G401 (cell line): Measurements from ENCODE around the gene FANCL. TPM values are rescaled to one million over a fixed set of nuclear protein-coding genes. Genes with fewer than 3 reads are reported as not detected.
"Not testable (repeated sequence)": the region's sequence is repeated elsewhere in the genome, so short reads cannot be mapped to it uniquely, and the experiment has no call there.

ENCODE experiments used
- DNase-seq: peaks from one replicate; pipeline ENCODE4 v3.0.0-alpha.2; 2015; ENCODE audit warnings: low spot score
- in situ Hi-C: cut with HindIII; loops from 2 replicates; pipeline ENCODE4 v1.10.0; 2016; ENCODE audit warnings: low sequenced_read_pairs, mixed read lengths
- total RNA-seq: library from RNA; depleted of rRNA; stranded (reverse); fragments of >200 nt; shearing (Covaris generic); gene quantifications from 2 replicates; pipeline ENCODE4 v1.2.3, GENCODE V29; 2014

The FANCL gene
- total RNA-seq, 1 experiment from 2014 or later, result 40.5 TPM

GRCh38 chr2:58210951-58211568 is 30.1 kb downstream of the FANCL start:
- in situ Hi-C loops, DNase-seq: not testable (repeated sequence)

GRCh38 chr2:58207189-58207588 is 33.9 kb downstream of the FANCL start:
- no peak for DNase-seq
- in situ Hi-C loops, result no loop called here

DNA sequence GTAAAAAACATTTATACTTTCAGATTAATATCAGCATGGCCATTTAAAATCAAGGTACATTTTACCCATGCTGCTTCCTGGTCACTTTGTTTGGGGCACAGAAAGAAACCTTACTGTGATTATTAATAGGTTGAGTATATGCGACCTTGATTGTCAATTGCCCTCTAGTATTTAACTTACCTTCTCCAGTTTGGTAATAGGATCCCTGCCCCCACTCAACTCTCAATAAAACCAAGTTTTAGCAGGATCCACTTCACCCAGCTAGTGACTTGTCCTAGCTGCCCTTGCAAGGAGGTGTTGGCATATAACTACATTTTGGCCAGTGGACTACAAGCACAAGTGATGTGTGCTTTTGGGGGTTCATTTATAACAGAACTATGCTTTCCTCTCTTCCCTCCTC is 34.3 kb downstream of the FANCL start:
- in situ Hi-C loops, result no loop called here
- no peak for DNase-seq

- in situ Hi-C loops, result no loop called here
- no peak for DNase-seq
These were observed 36.7 kb downstream of the FANCL start for GRCh38 chr2:58204195-58204959.

DNA sequence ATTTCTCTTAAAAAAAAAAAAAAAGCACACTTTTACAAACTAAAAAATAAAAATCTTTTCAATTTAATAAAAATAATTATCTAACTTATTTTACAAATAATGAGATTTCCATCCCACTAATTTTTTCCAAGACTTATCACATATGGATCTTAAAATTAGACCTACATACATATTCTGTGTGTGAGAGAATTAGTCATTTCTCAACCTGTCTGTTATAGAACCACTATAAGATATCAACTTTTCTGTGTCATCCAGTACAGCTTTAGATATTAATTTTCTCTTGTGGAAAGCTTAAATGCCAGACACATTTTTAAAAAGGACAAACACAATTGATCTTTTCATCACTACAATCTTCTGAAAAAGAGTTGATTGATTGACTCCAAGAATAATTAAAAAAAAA is 38.1 kb downstream of the FANCL start:
- DNase-seq, result no peak
- in situ Hi-C loops, result no loop called here

DNA sequence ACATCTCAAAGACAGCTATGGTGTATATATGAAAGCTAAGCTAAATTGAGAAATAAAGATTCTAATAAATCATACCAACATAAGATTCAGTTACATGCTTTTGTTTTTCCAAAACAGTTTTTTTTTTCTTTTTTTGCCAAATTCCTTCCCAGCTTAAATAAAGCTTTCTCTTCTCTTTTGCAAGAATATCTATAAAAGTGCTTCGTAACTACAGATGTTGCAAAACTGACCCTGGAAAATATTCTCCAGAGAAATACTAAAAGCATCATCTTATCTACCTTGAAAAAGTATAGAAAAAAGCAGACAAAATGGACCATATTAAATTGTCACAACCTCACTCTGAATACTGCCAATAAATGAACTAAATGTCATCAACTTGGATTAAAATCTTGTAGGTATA is 38.7 kb downstream of the FANCL start:
- no peak for DNase-seq
- in situ Hi-C loops, result no loop called here

DNA sequence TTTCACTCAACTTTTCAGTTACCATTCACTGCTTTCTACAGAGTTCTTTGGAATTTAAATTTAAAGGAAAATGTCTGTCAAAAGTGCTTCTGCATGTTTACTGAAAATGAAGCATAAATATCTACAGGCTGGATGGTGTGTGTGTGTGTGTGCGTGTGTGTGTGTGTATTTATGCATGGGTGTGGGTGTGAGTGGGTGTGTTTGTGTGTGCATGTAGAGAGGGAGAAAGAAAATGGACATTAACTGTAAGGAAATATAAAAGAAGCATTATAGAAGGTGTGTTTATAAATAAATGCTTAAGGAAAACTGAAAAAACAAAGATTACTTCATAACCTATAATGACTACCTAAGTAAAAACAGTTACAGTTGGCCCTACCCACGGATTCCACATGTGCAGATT is 43.2 kb downstream of the FANCL start:
- DNase-seq, result no peak
- in situ Hi-C loops, result no loop called here

DNA sequence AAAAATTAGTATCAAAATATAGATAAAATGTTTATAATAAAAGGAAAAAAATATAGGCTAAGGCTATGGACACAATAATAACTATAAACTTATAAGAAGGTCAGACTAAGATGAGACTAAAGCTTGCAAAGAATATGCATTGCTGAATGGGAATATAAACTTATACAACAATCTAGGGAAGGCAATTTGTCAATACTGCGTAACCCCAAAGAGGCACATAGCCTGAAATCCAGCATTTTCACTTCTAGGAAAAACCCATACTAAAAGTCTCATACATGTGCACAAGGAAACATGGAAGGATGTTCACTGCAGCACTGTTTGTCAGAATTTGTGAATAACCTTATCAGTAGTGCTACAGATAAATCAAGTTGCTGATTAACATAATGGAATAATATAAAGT is 45.5 kb downstream of the FANCL start:
- in situ Hi-C loops, result no loop called here
- DNase-seq, result no peak

DNA sequence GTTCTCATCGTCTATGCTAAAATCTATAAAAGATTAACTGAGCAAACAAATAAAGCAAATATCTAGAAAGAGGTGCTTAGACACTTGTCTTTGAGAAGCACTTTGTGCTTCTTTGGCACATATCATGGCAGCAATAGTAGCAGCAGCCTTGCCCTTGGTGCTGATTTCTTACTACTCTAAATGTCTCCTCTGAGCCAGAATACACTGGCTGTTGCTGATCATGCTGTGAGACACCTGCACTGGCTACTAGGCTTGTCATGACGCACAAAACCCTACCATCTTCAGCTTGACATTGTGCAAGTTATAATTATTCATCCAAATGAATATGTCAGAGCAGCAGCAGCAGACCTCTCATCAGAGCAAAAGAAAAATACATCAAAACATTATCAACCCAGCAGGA is 46.7 kb downstream of the FANCL start:
- DNase-seq, result peak; percentile 15
- in situ Hi-C loops, result no loop called here

- DNase-seq, in situ Hi-C loops: not testable (repeated sequence)
These were observed 54.1 kb downstream of the FANCL start for GRCh38 chr2:58187022-58187421.

DNA sequence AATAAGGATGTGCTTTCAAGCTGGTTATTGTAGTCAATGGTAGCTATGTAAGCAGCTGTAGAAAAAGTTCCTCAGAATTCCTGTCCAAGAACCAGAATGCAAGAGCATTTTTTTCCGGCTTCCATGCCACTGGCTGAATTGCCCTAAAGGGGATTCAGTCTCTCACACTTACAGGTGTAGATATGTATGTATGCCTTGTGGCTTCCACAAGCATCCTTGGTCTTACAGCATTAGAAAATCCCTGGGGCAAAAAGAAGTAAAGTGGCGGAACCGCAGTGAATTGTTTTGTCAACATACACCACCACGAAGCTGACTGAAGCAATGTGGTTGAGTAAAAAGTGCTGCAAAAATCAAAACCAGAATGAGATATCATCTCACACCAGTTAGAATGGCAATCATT is 54.6 kb downstream of the FANCL start:
- in situ Hi-C loops, result no loop called here

GRCh38 chr2:58182527-58182926 is 58.6 kb downstream of the FANCL start:
- in situ Hi-C loops, result no loop called here
- no peak for DNase-seq

More for the DNA sequence above, 54.6 kb downstream of the FANCL start:
- DNase-seq, result no peak

- DNase-seq, result no peak
- in situ Hi-C loops, result no loop called here
These were observed 60.5 kb downstream of the FANCL start for GRCh38 chr2:58180635-58181034.

DNA sequence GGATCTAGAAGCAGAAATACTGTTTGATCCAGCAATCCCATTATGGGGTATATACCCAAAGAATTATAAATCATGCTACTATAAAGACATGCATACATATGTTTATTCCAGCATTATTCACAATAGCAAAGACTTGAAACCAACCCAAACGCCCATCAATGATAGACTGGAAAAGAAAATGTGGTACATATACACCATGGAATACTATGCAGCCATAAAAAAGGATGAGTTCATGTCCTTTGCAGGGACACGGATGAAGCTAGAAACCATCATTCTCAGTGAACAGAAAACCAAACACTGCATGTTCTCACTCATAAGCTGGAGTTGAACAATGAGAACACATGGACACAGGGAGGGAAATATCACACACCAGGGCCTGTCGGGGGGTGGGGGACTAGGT is 61.0 kb downstream of the FANCL start:
- DNase-seq, in situ Hi-C loops: not testable (repeated sequence)

DNA sequence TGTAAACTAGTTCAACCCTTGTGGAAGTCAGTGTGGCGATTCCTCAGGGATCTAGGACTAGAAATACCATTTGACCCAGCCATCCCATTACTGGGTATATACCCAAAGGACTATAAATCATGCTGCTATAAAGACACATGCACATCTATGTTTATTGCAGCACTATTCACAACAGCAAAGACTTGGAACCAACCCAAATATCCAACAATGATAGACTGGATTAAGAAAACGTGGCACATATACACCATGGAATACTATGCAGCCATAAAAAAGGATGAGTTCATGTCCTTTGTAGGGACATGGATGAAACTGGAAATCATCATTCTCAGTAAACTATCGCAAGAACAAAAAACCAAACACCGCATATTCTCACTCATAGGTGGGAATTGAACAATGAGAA is 63.9 kb downstream of the FANCL start:
- in situ Hi-C loops, DNase-seq: not testable (repeated sequence)

DNA sequence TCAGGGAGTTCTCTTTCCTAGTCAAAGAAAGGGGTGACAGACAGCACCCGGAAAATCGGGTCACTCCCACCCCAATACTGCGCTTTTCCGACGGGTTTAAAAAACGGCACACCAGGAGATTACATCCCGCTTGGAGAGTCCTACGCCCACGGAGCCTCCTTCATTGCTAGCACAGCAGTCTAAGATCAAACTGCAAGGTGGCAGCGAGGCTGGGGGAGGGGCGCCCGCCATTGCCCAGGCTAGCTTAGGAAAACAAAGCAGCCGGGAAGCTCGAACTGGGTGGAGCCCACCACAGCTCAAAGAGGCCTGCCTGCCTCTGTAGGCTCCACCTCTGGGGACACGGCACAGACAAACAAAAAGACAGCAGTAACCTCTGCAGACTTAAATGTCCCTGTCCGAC is 69.3 kb downstream of the FANCL start:
- in situ Hi-C loops, DNase-seq: not testable (repeated sequence)

DNA sequence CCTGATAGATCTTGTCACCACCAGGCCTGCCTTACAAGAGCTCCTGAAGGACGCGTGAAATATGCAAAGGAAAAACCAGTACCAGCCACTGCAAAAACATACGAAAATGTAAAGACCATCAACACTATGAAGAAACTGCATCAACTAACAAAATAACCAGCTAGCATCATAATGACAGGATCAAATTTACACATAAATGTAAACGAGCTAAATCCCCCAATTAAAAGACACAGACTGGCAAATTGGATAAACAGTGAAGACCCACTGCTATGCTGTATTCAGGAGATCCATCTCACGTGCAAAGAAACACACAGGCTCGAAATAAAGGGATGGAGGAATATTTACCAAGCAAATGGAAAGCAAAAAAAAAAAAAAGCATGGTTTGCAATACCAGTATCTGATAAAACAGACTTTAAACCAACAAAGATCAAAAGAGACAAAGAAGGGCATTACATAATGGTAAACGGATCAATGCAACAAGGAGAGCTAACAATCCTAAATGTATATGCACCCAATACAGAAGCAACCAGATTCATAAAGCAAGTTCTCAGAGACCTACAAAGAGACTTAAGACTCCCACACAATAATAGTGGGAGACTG is 70.7 kb downstream of the FANCL start:
- in situ Hi-C loops, DNase-seq: not testable (repeated sequence)

DNA sequence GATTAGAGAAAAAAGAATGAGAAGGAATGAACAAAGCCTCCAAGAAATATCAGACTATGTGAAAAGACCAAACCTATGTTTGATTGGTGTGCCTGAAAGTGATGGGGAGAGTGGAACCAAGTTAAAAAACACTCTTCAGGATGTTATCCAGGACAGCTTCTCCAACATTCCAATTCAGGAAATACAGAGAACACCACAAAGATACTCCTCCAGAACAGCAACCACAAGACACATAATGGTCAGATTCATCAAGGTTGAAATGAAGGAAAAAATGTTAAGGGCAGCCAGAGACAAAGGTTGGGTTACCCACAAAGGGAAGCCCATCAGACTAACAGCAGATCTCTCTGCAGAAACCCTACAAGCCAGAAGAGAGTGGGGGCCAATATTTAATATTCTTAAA is 71.3 kb downstream of the FANCL start:
- DNase-seq, in situ Hi-C loops: not testable (repeated sequence)

DNA sequence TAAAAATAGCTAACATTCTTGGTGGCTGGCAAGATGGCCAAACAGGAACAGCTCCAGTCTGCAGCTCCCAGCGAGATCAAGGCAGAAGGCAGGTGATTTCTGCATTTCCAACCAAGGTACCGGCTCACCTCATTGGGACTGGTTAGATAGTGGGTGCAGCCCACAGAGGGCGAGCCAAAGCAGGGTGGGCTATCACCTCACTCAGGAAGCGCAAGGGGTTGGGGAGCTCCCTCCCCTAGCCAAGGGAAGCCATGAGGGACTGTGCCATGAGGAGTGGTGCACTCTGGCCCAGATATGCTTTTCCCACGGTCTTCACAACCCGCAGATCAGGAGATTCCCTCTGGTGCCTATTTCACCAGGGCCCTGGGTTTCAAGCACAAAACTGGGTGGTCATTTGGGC is 73.0 kb downstream of the FANCL start:
- DNase-seq, in situ Hi-C loops: not testable (repeated sequence)

DNA sequence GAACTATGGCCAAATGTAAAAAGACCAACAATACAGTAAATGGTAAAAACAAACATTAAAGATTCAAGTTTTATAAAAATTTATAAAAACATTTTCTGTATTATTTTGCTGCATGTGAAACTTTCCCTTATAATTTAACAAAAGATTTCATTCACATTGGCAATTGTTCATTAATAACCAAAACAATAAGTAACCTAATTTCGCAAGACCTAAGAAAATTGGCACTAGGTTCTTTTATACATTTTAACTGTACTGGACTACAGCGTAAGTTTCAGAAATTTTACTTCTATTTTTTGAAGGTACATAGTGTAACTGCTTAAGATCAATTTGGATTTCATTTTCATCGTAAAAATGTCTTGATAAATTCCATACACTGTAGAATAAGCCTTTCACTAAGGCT is 77.2 kb downstream of the FANCL start:
- in situ Hi-C loops, result no loop called here
- no peak for DNase-seq
